DOHH2 (cell line): ENCODE measurements around the gene TMEM164.

Experiments
- EZH2phosphoT487 ChIP-seq: fragments of 200-600 bp; sonication (generic); IDR thresholded peaks from 2 replicates; pipeline ENCODE4 v1.6.1; 2017; ENCODE audit warnings: borderline replicate concordance, mild to moderate bottlenecking, antibody characterized with exemption, low read length, moderate library complexity, mixed read lengths
- TF ChIP-seq, protein P1 (sequence below): fragments of 200-600 bp; sonication (generic); IDR thresholded peaks from one replicate; pipeline ENCODE4 v1.5.1; 2014; ENCODE audit warnings: antibody characterized with exemption, mild to moderate bottlenecking, low read depth, low read length; ENCODE audit not compliant: poor library complexity, severe bottlenecking

DNA sequence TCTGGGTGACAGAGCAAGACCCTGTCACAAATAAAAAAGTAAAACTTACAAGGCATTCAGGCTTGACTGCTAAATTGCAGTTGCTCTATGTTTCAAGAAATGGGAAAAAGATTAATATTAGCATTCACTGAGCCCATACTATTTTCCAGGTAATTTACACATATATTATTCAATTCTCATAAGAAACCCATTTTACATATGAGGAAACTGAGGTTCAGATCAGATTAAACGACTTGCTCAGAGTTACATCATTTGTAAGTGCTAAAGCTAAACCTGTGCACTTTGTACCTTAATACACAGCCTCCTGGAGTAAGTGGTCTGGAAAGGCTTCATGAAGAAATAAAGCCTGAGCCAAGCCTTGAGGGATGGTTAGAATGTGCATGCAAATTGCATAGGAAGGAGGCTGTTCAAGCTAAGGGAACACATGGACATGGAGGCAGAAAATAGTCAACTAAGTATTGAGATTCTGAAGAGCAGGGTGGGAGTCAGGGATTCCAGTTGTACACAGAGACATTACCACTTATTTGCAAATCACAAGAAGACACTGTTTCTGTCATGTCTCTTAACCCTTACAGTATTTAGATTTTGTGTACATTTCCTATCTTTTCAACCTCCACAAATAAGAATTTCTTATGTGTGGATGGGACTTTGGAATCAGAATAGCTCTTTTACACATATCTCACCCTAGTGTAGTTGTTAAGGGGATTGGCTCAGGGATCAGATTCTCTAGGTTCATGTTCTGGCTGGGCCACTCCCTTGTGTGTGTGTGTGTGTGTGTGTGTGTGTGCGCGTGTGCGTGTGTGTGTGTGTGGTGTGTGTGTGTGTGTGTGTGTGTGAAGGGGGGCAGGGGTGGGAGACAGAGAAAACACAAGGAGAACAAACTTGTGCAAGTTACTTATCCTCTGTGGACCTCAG lies 113.4 kb downstream of the TMEM164 start:
- TF ChIP-seq, protein P1, sequence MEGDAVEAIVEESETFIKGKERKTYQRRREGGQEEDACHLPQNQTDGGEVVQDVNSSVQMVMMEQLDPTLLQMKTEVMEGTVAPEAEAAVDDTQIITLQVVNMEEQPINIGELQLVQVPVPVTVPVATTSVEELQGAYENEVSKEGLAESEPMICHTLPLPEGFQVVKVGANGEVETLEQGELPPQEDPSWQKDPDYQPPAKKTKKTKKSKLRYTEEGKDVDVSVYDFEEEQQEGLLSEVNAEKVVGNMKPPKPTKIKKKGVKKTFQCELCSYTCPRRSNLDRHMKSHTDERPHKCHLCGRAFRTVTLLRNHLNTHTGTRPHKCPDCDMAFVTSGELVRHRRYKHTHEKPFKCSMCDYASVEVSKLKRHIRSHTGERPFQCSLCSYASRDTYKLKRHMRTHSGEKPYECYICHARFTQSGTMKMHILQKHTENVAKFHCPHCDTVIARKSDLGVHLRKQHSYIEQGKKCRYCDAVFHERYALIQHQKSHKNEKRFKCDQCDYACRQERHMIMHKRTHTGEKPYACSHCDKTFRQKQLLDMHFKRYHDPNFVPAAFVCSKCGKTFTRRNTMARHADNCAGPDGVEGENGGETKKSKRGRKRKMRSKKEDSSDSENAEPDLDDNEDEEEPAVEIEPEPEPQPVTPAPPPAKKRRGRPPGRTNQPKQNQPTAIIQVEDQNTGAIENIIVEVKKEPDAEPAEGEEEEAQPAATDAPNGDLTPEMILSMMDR = no peak
- no peak for TF ChIP-seq EZH2phosphoT487
